Activated CD4-positive, alpha-beta T cell treated with anti-CD3 and anti-CD28 coated beads, Interleukin-2, amount 50 U/mL, for 1 hour (primary cell): ENCODE measurements around the gene LRFN5.
"Not testable (repeated sequence)": the region's sequence is repeated elsewhere in the genome, so short reads cannot be mapped to it uniquely, and the experiment has no call there.

Experiments used
- DNase-seq: peaks from one replicate; pipeline ENCODE4 v3.0.0-alpha.2; 2020

LRFN5 gene

DNA sequence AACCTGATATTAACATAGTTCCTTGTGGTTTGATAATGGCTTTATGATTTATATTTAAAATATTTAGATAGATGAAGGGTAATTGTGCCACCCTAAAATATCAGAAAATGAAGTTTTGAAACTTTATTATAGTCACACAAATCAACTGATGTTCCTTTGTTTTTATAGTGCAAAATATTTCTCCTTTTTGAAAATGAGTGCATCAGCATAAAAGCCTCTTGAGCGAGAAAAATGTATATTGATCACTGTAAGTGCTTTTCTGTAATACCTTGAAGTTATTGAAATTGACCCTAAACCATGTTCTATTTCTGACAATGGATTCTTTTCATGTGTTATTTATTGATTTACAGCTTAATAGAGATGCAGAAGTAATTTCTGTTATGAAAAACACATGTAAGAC lies 35.0 kb downstream of the LRFN5 start:
- no peak for DNase-seq

DNA sequence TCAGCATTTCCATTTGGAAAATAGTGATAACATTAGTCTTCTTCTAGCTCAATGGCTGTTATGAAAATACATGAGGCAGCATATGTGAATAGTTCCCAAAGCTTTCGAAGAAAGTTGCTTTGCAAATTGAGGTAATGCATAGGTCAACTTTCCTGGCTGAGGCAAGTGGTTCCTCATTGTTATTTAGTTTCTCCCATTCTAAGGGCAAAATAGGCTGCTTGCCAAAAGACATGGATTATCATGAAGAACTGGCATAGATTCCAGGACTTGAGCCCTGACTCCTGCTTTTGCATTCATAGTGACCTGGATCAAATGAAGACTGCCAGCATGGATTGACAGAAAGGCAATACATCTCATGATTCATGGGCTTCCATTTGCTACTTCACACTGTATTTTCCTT lies 35.7 kb downstream of the LRFN5 start:
- no peak for DNase-seq

DNA sequence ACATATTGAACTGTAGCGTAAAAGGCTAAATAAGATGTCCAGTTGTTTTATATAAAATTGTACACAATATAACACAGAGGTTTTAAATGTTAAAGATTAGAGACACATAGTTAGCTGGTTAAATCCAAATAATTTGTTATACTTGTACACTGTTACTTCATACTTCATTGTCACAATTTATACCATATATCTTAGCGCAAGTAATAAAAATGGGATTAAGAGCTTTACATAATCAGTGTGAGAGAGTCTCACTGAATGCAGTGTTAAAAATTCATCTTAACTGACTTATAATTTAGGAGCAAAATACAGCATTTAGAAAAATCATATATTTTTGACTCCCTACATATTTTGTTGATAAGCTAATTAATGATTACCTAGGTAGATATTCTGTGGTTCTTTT lies 36.1 kb downstream of the LRFN5 start:
- no peak for DNase-seq

DNA sequence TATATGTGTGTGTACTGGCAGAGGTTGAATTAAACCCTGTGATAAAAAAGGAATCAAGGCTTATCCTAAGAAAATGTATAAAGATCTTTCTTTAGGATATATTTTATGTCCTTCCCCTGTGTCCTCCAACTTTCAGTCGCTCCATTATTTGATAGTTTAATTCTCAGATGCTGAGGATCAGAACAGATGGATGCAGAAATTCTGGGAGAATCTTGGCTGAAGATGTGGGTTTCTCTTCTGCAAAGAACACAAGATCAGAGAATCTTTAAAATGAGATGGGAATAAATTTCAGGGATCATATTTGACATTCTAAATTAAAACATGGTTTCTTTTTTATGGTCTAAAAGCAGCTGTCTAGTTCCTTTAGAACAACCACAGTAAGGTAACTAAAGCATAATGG lies 37.9 kb downstream of the LRFN5 start:
- DNase-seq = no peak

DNA sequence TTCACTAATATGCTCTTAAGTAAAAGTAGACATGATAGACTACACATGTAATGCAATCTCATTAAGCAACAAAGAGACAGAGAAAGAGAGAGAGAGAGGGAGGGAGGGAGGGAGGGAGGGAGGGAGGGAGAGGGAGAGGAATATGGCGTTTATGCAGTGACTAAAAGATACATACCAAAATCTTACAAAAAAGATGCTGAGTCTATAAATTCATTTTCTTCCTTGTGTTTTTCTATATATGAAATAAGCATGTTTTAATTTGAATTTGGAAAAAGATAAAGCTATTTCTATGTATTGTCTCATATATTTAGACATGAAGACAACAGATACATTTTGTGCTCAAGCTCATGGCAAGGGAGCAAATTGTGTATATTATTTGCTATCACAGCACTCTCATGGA lies 44.1 kb downstream of the LRFN5 start:
- no peak for DNase-seq

DNA sequence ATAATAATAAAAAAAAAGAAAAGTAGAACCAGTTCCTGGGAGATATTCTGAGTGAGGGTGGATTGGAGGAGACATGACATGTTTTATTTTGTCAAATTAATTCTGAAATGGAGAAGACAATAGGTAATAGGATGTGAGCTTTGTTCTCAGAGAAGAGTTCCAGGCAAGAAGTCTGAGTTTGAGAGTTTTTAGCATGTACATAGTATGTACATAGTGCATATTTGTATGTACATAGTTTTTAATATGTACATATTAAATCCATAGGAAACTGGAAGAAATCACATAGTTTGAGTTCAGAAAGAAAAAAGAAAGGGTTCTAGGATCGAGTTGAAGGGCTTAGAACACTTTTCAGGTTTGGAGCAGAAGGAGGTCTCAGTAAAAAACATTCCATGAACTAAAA lies 47.5 kb downstream of the LRFN5 start:
- no peak for DNase-seq

DNA sequence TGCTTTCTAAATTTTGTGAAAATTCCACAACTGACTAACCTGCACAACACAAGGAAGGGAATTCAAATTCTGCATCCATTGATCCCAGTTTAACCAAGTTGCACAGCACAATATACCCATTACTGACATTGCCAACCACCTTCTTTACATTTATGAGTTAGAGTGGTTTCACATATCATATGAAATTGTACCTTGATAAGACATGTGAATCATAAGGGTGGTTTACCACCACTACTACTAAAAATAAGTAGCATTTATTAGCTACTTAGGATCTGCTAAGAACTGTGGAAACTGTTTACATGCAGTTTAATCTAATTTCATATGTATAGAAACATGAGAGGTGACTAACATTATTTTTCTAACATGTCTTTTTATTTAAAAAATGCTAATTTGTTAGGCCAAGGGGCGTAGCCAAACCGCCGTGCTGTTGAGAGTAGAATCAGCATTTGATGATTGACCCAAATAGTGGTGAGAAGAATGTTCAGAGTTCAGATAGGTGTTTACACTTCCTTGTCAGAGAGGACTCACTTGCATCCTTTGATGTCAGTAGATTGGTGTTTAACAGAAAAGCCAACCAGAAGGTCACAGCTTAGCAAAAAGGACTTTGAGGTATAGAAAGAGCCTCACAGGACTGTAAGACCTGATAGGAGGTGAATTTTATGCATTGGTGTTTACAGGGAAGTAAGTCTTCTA lies 56.2 kb downstream of the LRFN5 start:
- DNase-seq = no peak

DNA sequence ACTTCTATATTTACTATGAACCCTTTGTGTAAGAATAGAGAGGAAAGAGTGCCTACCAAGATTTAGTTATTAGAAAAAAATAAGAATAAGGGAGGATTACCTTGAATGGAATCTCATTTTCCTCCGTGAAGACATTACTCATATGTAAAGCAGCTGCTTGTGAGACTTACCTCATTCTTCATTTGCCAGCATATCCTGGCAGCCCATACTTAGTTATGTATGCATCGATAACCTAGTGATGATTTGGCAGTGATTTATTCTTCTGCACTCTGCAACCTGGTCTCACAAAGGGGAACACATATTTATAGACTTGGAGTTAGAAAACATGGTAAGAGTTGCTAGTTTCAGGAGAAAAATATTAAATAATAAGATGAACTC lies 56.8 kb downstream of the LRFN5 start:
- DNase-seq = no peak

DNA sequence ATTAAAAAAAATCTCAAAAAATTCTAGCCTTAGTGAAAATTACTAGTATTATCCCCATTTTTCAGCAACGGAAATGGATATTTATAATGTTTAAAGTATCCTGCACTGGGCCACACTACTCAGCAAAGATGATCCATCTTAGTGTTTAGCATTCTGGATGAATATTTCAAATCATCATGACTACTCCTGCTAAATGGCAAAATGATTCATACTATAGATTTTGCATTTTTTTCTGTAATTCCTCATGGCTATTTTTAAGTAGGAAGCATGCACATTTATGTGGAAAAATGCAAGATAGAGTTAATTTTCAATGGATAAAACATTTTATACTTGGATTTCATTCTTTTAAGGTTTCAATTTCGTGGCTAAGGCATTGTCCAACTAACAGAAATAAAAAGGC lies 59.6 kb downstream of the LRFN5 start:
- no peak for DNase-seq

DNA sequence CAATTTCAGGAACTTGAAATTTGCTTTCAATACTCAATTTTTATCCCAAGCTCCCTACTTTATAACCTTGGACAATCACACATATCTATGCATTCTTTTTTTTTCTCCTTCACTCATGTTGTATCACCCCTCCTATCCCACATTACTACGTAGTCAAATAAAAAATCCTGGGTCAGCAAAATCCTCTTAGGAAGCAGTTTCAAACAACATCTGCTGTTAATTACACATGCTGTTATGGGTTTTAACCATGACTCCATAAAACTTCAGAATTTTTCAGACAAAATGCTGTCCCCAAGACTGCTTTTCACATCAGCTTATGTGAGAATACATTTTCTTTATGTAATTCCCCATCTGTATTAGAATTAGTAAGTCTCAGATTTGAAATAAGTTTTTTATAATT lies 61.7 kb downstream of the LRFN5 start:
- DNase-seq = no peak

DNA sequence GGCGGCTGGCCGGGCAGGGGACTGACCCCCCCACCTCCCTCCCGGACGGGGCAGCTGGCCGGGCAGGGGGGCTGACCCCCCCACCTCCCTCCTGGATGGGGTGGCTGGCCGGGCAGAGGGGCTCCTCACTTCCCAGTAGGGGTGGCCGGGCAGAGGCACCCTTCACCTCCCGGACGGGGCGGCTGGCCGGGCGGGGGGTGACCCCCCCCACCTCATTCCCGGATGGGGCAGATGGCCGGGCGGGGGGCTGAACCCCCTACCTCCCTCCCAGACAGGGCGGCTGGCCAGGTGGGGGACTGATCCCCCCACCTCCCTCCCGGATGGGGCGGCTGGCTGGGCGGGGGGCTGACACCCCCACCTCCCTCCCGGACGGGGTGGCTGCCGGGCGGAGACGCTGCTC lies 66.9 kb downstream of the LRFN5 start:
- not testable (repeated sequence) for DNase-seq

DNA sequence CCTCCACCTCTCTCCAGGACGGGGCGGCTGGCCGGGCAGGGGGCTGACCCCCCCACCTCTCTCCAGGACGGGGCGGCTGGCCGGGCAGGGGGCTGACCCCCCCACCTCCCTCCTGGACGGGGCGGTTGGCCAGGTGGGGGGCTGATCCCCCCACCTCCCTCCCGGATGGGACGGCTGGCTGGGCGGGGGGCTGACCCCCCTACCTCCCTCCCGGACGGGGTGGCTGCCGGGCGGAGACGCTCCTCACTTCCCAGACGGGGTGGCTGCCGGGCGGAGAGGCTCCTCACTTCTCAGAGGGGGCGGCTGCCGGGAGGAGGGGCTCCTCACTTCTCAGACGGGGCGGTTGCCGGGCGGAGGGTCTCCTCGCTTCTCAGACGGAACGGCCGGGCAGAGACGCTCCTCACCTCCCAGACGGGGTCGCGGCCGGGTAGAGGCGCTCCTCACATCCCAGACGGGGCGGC lies 67.9 kb downstream of the LRFN5 start:
- DNase-seq = not testable (repeated sequence)

DNA sequence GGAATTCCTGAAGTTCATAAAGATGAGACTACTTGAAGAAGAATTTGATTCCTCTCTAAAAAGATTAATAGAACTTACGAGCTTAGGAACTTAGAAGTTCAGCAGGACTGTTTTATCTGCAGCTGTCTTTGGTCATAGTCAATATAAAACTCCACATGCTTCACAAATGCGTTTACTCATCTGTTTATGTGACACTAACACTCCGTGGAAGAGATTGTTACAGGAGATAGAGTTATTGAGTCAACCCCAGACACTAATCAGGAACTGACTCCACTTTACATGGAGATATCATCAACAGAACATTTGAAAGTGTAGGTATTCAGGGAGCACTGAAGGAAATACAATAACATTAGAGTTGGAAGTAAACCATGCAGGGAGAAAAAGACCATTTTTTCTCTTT lies 92.8 kb downstream of the LRFN5 start:
- DNase-seq = no peak

DNA sequence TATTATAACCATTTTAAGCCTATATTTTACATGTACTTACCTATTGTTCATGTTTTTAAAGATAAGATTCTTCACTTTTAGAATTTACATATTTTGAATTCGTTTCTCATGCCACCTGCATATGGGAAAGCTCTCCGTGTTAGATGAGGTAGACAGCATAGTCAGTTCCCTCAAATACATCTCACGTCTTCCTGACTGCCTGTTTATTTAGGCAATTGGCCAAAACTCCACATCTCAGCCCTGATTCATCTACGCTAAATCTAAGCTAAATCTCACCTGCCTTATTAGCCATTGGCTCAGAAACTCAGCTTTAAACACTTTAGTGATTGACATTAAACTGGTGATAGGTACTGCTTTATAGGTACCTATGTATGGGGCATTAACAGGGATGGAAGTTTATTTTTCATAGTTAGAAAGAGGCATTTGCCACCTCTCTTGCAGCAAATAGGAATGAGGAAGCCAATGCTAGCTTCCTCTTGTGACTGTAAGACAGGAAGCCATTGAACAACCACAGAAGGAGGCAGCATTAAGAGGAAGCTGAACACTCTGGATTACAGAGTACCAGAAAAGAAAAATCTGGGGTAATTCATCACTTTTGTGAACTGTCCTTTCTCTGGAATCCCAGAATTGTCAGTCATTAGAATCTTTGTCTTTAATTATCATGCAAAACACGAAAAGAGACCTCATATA lies 111.9 kb downstream of the LRFN5 start:
- DNase-seq = no peak

DNA sequence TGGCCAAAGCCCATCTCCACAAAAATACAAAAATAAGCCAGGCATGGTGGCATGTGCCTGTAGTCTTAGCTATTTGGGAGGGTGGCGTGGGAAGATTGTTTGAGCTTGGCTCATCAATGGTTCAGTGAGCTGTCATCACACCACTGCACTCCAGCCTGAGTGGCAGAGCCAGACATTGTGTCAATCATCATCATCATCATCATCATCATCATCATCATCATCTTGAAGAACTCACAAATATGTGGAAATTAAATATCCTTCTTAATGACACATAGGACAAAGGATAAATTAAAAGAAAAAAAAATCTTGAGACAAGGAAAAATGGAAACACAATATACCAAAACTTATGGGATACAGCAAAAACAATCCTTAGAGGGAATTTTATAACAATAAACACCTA lies 132.5 kb downstream of the LRFN5 start:
- no peak for DNase-seq

DNA sequence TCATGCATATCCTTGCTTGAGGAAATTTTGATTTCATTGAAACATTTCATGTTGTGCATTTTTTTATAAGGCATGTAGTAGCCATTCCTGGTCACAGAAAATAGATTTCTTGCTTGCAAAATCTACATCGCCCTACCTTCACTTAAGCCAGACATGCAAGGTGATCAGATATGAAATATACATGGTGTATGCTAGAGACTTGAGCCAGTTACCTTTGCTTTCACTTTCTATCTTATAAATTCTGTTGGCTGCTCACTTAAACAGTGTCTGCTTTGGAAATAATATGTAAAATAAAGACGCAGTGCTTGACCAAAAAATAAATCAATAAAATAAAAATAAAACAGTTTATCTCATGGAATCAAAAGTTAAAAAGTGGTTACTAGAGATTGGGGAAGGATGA lies 136.5 kb downstream of the LRFN5 start:
- DNase-seq = no peak

DNA sequence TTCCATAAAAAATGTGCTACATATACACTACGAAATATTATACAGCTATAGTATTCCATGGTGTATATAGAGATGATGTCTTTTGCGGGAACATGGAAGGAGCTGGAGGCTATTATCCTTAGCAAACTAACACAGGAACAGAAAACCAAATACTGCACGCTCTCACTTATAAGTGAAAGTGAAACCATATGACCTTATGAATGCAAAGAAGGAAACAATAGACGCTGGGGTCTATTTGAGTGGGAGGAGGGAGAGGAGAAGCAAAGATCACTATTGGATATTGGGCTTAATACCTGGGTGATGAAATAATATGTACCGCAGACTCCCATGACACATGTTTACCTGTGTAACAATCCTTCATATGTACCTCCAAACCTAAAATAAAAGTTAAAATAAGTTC lies 142.8 kb downstream of the LRFN5 start:
- no peak for DNase-seq

DNA sequence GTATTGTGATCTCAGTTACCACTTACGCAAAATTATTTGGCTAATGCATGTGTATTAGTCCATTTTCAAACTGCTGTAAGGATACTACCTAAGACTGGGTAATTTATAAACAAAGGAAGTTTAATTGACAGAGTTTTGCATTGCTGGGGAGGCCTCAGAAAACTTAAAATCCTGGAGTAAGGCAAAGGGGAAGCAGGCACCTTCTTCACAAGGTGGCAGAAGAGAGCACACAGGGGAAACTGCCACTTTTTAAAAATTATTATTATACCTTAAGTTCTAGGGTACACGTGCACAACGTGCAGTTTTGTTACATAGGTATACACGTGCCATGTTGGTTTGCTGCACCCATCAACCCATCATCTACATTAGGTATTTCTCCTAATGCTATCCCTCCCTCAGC lies 143.9 kb downstream of the LRFN5 start:
- DNase-seq = not testable (repeated sequence)

DNA sequence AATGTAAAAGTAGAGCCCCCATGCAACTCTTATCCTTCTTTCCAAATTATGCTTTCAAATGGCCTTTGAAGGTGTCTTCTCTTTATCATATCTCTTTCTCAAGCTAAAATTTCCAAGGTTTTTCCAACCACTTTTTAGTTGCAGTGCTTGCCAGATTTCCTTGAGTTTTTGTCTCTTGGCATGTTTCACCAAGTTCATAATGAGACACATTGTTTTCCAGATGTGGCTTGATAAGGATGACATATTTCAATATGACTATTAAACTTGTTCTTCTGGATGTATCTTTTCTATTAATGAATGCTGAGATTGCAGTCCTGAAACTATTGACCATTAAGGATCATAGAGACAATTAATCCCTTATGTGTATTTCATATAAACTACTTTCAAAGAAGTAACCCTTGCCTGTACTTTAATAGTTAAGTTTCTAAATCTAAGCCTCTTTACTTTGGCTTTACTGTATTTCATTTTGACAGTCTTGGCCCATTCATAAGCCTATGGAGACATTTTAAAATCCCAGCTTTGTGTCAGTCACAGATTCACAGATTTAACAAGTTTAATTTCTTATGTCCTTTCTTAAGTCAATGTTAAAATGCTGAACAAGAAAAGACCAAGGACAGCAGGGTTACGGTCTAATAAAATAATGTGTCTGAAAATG lies 151.5 kb downstream of the LRFN5 start:
- DNase-seq = no peak

DNA sequence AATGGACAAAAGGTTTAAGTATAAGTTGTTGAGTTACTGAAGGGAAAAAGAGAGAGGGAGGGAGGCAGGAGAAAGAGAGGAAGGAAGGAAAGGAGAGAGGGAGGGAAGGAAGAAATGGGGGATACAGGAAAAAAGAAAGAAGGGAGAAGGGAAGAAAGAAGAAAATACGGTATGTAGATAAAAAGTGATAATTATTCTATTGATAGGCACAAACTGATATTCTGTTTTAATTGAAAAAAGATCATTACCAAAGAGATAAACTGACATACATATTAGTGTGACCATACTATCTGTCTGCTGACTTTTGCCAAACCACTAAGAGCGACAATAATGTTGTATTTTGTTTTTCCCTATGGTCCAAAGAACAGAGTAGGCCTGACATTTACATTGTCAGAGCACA lies 154.5 kb downstream of the LRFN5 start:
- DNase-seq = no peak

DNA sequence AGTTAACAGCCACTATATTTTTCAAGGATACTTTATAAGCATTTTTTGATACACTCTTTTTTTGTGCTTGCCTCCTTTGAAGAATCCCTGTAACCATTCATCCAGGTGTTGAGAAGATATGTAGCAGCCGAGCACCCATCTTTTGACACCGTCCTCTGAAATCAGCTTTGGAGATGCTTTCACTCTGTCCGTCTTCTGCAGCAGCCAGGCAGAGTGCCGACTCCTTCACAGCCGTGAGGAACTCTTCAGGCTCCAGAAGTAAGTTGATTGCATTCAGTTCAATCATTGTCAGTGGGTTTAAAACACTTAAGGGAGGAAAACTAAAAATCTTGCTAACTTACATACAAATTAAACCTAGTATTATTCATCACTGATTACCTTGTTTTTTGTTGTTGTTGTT lies 160.1 kb downstream of the LRFN5 start:
- DNase-seq = no peak

DNA sequence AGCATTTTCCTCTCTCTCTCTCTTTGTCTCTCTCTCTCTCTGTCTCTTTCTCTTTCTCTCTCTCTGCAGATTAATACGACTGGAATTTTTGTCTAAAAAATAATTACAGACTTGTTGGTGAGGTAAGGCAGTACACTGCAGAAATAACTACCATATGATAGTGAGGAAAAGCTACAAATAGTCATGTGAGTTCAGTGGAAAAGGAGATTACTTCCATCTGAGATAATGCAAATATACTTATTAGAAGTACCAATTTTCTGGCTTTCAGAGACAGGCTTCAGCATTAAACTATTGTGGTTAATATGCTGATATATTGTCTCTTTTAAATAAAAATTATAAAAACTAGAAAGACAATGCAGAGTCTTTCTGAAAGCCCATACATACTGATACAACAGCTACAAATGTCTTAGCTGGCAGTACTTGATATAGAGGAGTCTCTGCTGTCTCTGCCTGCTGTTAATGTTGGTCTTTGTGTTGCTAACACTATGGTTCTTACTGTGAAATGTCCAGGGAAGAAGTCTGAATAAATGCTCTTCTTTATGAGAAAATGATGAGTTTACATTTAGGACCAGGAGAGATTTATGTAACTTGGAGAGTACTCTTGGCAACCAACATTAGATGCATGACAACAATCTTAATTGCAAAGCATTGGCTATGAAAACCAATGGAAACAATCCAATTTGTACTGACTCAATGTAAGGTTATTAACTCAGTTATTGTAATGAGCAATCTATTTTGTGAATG lies 167.0 kb downstream of the LRFN5 start:
- no peak for DNase-seq

DNA sequence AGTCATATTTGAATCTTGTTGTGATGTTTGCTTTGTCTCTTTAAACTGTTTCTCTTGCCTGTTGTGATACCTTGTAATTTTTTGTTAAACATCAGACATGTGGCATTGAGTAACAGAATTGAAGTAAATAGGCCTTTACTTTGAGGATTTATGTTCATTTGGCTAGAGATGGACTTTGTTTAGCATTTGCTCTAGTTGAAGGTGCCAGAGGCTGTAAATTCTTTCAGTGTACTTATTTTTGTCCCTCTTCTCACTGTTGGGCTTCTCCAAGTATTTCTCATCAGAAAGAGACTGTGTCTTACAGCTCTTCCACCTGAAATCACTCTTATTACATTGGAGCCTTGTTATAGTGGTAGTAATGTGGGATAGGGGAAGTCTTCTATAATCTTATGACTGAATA lies 175.8 kb downstream of the LRFN5 start:
- DNase-seq = no peak

DNA sequence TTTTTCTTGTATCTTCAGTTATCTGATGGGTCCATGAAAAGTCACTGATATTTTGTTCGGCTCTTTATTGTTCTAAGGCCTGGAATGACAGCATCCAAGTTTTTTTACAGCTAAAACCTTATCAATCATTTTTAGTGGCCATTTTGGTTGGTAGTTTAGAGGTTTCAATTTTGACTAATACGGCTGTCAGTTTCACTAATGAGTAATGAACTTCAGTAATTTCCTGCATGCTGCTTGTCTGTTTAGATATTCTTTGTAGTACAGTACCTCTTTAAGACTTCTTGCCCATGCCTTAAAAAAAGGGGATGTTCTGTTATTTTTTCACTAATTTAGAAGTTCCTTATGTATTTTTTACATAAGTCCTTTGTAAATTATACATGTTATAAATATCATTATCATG lies 176.7 kb downstream of the LRFN5 start:
- DNase-seq = no peak
